Stimulated activated CD8-positive, alpha-beta memory T cell treated with anti-CD3 and anti-CD28 coated beads, Interleukin-15, amount 100 ng/mL, for 4 hours (primary cell): Measurements from ENCODE around the gene BTRC.

Experiments used
- DNase-seq, 2 donors: peaks; one replicate each; pipeline ENCODE4 v3.0.0-alpha.2; 2020; ENCODE audit warnings: low read depth in 2 of 2

BTRC gene

GRCh38 chr10:101444058-101444898, 90.3 kb downstream of the BTRC start:
- no peak for DNase-seq

DNA sequence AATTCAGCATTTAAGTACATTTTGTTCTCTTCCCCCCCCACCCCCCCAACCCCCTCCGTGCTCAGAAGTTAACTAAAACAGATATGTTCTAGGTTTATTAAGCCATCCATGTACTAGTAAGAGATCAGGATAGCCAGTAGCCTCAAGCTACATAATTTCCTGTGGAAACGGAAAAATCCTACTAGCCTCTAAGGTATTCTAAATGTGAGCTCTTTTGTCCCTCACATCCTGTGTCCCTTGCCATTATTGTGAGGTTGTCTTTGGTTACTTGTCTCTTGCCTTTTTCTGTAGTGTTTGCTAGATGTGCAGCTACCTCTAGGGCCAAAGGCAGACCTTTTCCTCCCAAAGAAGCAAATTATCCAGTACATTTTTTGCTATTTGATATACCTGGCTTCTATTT, 92.1 kb downstream of the BTRC start:
- no peak for DNase-seq

DNA sequence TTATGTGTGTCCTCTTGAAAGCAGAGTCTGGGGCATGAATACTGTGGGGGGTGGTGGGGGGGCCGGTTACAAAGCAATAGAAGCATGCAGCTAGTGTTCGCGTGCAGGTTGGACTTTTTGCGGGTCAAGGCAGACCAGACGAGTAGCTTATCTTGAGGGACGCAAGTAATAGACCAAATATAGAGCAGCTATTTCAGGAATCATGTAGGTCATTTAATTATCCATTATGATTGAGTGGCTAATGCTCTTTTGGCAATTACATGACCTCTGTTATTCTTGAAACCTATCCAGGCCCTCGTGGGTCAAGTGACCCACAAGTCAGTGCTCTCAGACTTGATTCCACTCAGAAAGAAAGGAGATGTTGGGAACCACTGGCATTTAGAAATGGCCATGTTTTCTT, 93.0 kb downstream of the BTRC start:
- DNase-seq: no peak

- DNase-seq: no peak
These were observed 93.5 kb downstream of the BTRC start for GRCh38 chr10:101447477-101447876.

- no peak for DNase-seq
These were observed 96.5 kb downstream of the BTRC start for GRCh38 chr10:101450277-101451080.

GRCh38 chr10:101451261-101451660, 97.3 kb downstream of the BTRC start:
- no peak for DNase-seq

GRCh38 chr10:101451667-101452069, 97.7 kb downstream of the BTRC start:
- no peak for DNase-seq

DNA sequence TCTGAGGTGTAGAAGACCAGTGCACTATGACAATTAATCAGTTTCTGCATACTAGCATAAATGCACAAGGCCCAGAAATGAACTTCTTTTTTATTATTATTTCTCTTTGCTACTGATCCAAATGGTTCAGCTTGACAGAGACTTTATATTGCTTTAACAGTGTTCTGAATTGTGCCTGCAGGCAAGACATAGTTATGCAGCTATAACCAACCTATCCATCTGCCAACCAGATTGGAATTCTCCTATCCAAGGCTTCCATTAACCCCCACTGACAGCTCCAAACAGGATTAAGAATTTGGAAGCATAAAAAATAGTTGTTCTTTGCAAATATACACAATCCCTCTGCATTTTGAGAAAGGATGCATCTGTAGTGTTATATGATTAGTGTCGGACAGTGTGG, 98.2 kb downstream of the BTRC start:
- DNase-seq: no peak

GRCh38 chr10:101452593-101452992, 98.6 kb downstream of the BTRC start:
- no peak for DNase-seq

DNA sequence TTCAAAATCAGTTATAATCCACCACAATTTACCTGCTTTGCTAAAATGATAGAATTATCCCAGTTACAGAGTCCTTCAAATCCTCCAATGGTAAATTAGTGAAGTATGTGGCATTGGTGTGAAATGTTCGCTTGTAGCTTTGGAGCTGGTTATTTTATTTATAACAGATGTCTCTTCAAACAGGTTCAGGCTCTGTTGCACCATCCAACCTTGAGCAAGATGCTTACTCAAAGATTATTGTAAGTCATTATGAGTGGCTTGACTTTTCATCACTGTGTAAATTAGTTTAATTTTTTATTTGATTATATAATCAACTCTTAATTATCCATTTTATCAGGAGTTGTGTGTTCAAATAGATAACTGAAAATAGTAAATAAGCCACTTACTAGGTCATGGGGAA, 99.4 kb downstream of the BTRC start:
- DNase-seq: no peak

- DNase-seq: no peak
These were observed 100.1 kb downstream of the BTRC start for GRCh38 chr10:101453791-101454718.

GRCh38 chr10:101458869-101459268, 104.9 kb downstream of the BTRC start:
- DNase-seq: no peak

GRCh38 chr10:101464082-101464481, 110.1 kb downstream of the BTRC start:
- DNase-seq: no peak

GRCh38 chr10:101464599-101464998, 110.6 kb downstream of the BTRC start:
- DNase-seq: no peak

GRCh38 chr10:101466016-101466912, 112.3 kb downstream of the BTRC start:
- no peak for DNase-seq

DNA sequence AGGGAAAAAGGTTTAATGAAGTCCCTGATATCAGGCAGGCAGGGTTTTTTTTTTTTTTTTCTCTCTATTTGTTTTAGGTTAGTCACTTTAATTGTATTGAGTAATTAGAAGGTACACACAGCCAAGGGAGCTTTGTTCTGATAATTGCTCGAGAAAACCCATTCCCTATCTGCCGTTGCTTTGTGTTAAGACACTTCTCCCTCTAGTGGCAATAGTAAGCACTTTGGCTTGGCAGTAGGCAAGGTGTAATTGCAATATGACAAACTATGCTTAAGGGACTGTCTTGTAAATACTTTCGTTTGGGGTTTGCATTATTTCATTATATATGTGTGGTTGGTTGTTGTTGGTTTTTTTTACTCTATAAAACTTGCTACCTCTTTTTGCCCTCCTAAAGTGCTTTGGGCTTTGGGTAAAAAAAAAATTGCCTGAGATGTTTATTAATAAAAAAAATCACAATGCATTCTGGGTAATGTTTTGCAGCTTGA, 113.4 kb downstream of the BTRC start:
- DNase-seq: no peak

DNA sequence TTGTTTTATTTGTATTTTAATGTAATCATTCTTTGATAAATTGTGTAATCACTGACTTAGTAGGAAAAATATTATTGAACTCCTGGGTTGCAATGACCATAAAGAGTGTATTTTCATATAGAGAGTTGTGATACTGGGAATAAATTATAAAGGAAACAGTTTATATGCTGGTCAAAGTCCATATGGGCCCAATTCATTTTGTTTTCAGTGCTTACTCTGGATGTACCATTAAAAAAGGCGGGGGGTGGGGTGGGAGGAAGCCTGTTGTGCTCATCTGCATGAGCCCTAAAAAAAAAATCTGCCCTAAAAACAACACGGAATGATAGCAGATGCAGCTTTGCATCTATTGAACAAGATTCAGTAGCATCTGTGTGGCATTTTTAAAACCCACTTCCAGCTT, 114.2 kb downstream of the BTRC start:
- DNase-seq: no peak

DNA sequence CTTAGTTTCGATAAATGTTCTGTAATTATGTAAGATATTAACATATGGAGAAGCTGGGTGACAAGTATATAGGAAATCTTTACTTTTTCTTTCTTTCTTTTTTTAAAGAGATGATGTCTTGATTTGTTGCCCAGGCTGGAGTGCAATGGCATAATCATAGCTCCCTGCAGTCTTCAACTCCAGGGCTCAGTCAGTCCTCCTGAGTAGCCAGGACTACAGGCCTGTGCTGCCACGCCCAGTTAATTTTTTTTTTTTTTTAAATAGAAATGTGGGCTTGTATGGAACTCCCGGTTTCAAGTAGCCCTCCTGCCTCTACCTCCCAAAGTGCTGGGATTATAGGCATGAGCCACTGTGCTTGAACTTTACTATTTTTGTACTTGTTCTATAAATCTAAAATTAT, 122.4 kb downstream of the BTRC start:
- no peak for DNase-seq

DNA sequence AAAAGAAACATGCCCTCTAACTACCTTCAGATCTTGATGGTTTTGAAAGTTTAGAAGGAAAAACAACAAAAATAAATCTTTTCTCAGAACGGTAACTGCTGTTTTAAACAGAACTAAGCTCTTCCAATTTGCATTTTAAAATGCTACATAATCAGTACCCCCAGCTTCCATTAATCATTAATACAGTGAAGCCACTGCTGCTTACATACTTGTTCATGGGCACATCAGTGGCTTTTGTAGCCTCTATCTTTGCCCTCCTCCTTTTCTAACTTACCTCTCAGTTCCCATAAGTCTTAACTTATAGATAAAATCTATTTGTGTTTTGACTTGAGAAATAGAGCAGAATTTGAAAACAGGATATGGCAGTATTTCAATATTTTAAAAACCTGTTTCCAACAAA, 125.0 kb downstream of the BTRC start:
- DNase-seq: no peak

DNA sequence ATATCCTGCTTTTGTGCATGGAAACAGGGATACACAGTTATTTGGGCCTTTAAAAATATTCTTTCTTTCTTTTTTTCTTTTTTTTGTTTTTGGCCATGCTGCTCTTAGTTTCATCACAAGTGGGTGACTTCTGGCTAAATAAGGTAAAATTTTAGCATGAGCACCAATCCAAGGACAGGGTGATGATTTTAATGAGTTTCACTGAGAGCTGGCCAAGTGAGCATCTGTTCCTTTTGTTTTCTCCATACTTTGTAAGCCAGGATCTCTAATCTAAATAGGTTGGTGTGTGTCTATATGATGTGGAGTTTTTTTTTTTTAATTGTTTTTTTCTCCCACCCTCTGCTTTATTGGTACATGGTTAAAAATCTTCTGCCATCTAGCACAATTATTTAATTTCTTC, 127.3 kb downstream of the BTRC start:
- DNase-seq: no peak

- no peak for DNase-seq
These were observed 128.6 kb downstream of the BTRC start for GRCh38 chr10:101482568-101482967.
